Epidermal melanocyte (primary cell): ENCODE data around the gene DEUP1.

Source experiments
- DNase-seq: peaks from one replicate; pipeline ENCODE4 v3.0.0; 2011; ENCODE audit warnings: low spot score; ENCODE audit not compliant: insufficient read length

Gene DEUP1

DNA sequence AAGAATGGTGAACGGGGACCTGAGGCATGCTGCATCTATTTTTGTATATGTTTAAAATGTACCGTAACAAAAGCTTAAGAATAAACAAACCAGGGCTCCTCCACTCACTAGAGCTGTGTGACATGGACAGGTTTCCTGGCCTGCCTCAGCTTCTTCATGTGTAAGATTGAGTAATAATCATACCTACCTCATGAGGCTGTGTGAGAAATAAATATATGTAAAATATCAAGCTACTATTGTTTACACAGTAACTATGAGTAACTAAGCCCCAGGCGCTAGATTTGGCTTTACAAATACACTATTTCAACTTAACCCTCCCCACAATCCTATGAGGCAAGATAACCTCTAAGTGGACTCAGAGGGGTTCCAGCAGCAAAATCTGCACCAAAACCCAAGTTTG lies 146.3 kb downstream of the DEUP1 start:
- no peak for DNase-seq

DNA sequence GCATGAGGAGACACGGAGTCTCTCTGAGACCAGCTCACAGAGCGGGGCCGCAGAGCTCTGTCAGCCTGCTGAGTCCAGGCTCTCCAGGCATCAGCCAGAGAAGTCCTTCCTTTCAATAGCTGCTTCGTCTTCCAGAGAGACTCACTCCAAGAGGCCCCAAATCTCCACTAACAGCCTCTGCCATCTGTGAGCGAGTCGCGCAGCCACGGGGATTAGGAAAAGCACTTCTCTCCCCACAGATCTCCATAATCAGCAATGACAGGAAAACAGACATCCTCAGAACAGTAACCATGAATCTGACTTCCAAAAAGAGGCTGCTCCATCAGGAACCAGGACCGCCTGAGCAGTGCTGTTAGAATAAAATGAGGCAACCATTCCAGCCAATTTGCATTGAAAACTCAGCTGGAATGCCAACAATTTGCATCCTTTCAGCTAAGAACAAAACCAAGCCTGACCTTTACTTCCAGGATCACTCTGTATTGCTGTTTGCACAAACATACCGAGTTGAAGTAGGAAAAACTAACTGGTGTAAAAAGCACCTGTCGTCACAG lies 147.2 kb downstream of the DEUP1 start:
- no peak for DNase-seq

GRCh38 chr11:93478841-93479240 lies 148.3 kb downstream of the DEUP1 start:
- no peak for DNase-seq

DNA sequence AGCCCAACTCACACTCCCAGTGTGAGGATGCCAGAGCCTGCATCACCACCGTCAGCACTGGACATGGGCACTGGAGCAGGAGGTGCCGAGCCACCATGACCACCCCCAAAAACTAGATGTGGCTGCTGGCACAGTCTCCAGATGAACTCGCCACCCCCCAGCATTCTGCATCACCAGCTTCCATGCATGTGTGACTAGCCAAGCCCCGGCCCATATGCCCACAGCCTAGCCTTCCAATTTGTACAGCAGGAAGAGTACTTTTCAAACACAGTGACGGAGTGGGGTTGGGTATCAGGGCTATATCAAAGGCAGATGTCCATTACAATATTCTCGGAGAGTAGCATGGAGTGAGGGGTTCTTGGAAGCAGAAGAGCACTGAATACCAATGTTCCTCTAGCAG lies 149.7 kb downstream of the DEUP1 start:
- no peak for DNase-seq

- DNase-seq = no peak
Measured at GRCh38 chr11:93480756-93481155, 150.2 kb downstream of the DEUP1 start.

DNA sequence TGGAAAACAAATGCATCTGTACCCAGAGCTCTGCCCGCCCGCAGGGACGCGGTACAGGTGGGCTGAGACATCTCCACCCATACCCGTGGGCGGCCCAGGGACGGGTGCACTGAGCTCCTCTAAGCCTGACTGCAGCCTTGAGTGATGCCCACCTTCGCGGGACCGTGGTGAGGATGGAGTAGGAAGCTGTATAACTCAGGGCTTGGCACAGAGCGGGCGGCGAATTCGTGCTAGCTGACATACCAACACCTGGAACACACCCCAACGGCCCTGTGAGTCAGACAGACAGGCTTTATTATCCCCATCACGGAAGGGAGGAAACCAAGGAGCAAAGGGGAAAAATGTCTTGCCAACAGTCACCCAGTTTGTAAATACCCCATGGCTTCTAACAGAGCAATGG lies 150.7 kb downstream of the DEUP1 start:
- DNase-seq = no peak

GRCh38 chr11:93481696-93482095 lies 151.2 kb downstream of the DEUP1 start:
- no peak for DNase-seq

DNA sequence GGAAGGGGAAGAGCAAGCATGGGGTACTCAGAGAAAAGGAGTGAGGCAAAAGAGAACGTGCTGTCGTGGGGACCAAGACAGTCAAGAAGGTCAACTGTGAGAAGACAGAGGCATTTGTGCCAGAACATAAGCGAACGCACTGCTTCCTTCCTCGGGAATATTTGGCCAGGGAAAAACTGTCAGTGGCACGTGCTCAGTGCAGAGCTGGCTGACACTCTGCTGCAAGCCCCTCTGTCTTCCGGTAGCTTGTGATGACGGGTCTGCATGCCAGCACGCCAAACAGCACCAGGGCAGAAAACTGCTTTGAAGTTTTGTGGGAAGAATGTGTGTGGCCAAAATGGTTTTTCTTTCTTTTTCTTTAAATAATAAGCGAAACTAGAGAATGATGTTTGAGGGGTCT lies 152.0 kb downstream of the DEUP1 start:
- DNase-seq = no peak

GRCh38 chr11:93484716-93485115 lies 154.2 kb downstream of the DEUP1 start:
- DNase-seq = peak; percentile 44

GRCh38 chr11:93485983-93486382 lies 155.4 kb downstream of the DEUP1 start:
- no peak for DNase-seq

DNA sequence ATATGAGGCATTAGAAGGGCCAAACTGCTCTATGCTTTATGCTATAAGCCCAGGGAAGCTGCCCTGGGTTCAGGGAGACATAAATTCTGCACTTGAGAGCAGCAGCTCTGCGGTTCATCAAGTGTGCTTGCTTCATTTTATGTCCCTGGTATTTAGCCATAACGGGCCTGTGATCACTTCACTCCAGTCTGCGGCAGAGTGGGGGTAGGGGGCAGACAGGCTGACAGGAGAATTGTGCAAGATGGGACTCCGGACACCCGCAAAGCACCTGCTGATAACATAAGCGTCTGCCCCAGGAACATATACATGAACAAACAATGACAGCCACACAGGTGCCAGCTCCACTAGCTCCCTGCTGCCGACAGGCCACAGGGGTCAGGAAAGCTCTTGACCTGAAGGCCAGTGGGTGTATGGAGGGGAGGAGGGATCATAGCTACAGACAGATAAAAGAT lies 156.5 kb downstream of the DEUP1 start:
- no peak for DNase-seq
